Activated CD4-positive, alpha-beta T cell treated with anti-CD3 and anti-CD28 coated beads for 24 hours (primary cell): Measurements from ENCODE around the gene KAZN.
A peak's percentile ranks its signal among the peaks of the same experiment; 100 is the strongest.

Experiments used
- DNase-seq, 2 donors: peaks; one replicate each; pipeline ENCODE4 v3.0.0-alpha.2; 2020; ENCODE audit warnings: low read depth in 2 of 2

The KAZN gene

DNA sequence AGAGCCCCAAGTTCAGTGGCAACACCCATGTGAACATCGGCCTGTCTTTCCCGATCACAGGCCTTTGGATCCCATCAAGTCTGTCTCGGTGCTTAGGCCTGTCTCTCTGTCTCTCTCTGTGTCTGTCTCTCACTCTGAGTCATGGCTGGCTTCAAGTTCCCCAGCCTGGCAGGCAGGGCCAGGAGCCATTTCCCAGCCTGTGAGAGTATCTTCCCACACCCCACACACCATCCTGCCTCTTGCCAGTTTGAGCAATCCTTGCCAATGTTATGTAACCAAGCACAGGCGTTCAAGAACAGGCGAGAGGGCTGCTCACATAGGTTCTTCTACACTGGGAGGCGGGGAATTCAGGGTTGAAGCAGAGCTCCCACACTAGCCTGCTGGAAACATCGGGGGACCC, 485.1 kb downstream of the KAZN start:
- no peak for DNase-seq

GRCh38 chr1:15088281-15088971, 489.9 kb downstream of the KAZN start:
- DNase-seq, result no peak

GRCh38 chr1:15089258-15089992, 490.9 kb downstream of the KAZN start:
- no peak for DNase-seq

GRCh38 chr1:15090373-15090772, 491.9 kb downstream of the KAZN start:
- no peak for DNase-seq

DNA sequence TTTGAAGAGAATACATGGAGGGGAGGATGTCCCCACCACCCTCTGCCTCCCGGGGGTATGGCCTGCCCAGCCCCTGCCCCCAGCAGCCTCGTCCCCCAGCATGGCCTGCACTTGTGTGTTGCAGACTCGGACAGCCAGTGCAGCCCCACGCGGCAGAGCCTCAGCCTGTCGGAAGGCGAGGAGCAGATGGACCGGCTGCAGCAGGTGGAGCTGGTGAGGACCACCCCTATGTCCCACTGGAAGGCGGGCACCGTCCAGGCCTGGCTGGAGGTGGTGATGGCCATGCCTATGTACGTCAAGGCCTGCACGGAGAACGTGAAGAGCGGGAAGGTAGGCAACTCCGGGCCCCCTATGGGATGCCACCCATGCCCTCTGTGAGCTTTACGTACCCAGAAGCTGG, 495.6 kb downstream of the KAZN start:
- DNase-seq, result no peak

DNA sequence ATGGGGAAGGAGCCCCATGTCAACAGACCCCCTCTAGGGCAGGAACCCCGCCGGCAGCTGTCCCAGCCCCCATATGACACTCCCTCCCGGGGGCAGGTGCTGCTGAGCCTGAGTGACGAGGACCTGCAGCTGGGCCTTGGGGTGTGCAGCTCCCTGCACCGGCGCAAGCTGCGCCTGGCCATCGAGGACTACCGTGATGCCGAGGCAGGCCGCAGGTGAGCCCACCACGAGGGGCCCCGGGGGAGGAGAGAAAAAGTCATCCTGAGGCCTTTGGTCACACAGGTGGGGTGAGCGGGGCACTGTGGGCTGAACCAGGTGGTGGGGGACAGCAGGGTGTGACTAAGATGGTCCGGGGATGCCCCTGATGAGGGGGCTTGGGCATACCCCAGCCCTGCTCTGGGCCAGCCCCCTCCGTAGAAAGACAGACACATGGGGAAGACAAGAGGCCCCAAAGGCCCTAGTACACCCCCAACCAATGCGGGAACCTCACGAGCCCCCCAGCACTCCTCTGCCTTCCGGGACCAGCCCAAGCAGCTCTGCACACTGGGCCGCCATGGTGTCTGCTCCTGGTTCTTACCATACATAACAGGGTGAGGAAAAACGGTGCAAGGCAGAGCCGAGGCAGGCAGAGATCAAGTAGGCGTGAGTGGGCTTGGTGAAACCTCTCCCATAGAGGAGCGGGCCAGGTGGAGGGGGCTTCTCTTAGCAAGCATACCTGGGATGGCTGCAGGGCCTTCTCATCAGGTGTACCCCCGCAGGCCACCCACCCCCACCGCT, 496.4 kb downstream of the KAZN start:
- DNase-seq, result no peak

DNA sequence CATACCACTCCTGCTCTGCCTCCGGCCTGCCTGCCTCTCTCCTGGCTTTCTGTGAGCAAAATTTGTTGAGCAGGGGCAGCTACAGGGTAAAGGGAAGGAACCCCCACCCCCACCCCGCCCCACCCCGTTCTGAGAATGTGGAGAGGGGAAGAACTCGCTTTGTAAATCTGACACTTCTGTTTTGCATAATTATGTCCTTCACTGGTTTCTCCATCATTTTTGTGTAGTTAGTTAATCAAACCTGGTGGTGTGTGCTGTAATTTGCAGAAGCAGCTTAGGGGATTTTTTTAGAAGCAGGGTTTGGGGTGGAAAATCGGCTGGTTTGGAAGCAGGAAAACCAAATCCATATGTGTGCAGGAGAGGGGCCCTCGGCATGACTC, 497.0 kb downstream of the KAZN start:
- no peak for DNase-seq

- no peak for DNase-seq
These were observed 497.8 kb downstream of the KAZN start for GRCh38 chr1:15096293-15096692.

- no peak for DNase-seq
These were observed 500.0 kb downstream of the KAZN start for GRCh38 chr1:15098176-15099125.

DNA sequence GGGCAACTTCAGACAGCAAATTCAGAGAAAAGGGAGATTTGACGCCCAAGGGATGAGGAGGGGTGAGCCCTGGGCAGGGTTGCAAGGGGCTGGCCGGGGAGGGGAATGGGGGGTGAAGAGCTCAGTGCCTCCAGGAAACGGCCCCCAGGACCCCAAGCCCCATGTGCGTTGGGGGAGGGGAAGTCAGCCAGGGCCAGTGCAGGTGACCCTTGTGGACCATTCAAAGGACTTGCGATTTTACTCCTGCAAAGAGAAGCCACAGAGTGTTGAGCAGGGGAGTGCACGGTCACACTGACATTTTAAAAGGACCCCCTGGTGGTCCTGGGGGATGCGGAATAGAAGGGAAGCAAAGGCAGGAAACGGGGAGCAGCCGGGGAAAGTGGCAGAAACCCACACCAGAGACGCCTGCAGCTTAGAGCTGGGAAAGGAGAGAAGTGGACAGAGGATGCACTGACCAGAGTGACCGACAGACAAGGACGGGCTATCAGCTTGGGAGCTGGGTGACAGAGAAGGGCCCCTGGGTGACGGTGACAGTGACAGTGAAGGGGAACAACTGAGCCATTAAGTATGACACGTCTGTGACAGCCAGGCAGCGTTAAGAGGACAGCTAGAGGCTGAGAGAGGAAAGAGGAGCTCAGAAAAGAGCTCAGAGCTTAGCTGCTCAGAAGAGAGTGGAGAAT, 501.1 kb downstream of the KAZN start:
- no peak for DNase-seq

DNA sequence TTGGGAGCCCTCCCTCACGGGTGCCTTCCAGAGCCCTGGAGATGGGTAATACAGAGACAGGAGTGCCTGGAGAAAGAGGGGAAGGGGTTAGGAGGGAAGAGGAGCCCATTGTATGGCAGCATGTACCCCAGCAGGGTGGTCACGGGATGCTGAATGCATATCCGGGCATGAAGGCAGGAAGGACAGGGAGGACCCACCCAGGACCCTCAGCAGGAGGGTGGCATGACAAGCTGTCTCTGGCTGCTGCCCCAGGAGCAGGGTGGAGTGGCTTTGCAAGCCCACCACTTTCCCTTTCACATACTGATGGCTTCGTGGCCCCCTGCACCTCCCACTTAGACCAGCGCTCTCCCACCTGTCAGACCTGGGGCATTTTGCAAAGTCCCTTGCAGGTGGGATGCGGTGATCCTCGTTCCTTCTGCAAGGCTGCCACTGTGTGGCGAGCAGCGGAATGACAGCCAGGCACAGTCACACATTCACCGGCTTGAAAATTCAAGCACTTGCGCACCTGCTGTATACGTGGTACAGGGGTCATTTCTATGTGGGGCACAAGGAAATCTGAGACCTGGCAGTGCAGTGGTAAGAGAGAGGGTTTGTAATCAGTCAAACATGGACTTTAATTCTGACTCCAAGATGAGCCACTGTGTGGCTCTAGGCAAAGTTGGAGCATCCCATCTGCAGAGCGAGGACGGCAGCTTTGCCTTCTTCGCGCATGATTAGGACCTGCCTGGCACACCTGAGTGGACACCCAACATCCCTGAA, 501.8 kb downstream of the KAZN start:
- DNase-seq, result peak; percentile 17 to 30

DNA sequence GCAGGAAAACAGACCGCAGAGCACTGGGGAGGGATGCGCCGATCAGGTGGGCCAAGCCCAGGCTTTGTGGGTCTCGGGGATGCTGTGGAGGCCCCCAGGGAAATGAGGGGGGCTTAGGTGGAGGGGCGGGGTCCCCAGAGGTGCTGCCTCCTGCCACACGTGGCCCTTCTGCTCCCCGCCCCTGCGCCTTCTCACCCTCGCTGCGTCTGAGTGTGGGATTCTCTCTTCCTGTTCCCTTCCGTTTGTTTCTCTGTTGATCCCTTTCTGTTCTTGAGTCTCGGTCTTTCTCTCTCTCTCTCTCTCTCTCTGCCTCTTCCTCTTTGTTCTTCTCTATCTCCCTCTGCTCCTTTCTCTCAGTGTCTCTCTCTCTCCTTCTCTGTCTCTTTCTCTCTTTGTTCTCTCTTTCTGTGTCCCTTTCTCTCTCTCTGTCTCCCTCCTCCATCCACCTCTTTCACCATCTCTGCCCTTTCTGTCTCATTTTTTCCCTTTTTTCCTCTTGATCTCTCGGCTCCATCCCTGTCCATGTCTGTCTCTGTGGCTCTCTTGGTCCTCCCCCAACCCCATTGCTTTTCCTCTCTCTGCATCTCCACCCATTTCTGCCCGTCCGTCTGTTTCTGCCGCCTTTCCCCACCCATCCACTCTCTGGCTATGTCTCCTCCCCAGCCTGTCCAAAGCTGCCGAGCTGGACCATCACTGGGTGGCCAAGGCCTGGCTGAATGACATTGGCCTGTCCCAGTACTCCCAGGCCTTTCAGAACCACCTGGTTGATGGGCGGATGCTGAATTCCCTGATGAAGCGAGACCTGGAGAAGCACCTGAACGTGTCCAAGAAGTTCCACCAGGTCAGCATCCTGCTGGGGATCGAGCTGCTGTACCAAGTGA, 502.6 kb downstream of the KAZN start:
- DNase-seq, result no peak

- no peak for DNase-seq
These were observed 503.3 kb downstream of the KAZN start for GRCh38 chr1:15101801-15102200.

DNA sequence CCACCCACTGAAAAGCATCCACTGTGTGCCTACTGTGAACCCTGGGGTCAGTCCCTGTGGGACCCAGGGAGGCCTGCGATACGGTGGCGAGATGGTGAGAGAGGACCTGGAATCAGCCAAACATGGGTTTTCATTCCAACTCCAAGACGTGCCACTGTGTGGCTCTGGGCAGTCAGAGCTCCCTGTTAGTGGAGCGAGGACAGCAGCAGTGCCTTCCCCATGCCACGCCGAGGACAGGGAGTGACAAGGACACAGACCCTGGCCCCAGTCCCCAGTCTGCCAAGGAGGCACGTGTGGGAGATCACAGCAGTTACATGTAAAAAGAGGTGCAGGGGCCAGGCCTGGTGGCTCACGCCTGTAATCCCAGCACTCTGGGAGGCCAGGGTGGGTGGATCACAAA, 504.2 kb downstream of the KAZN start:
- no peak for DNase-seq

GRCh38 chr1:15103211-15103610, 504.7 kb downstream of the KAZN start:
- no peak for DNase-seq

GRCh38 chr1:15103906-15104305, 505.4 kb downstream of the KAZN start:
- no peak for DNase-seq

- no peak for DNase-seq
These were observed 506.3 kb downstream of the KAZN start for GRCh38 chr1:15104768-15105167.

DNA sequence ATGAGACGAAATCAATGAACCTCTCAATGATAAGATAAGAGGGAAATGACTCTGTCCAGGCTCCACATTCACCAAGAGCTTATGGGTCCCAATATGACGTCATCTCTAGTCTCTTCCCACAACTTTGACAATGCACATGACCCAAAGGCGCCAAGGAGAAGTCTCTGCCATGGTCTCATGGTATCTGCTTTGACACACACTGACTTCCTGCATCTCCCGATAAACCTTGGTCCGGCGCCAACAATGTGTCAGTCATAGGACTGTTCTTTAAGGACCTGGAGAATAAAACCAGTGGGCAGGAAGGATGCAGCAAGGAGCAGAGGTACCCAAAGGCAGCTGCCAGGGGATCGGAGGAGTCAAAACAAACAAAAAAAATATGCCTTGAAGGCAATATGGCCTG, 508.1 kb downstream of the KAZN start:
- no peak for DNase-seq

DNA sequence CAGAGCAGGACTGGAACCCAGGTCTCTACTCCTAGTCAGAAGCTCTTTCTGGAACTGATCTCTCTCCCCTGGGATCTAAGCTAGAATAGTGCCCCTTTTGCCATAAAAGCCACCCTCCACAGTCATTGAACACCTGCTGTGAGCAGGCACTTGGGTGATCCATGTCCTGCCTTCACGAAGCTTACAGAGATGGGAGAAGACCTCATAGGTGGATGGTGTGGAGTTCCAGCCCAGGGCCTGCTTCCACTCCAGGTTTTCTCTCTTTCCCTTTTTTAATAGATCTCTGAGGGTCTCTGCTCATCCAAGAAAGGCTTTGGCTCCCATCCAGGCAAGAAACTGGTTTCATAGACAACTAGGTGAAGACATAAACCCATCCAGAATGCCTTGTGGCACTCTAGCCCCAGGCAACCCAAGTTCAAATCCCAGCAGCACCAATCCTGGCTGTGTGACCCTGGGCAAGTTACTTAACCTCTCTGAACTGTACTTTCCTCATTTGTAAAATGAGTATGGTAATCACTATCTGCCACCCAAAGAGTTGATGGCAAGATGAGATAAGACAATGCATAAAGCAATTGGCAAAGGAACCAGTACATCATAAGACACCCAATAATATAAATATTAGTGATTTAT, 508.7 kb downstream of the KAZN start:
- DNase-seq, result no peak
